ENCODE measurements around the gene TNFRSF21.

DNA sequence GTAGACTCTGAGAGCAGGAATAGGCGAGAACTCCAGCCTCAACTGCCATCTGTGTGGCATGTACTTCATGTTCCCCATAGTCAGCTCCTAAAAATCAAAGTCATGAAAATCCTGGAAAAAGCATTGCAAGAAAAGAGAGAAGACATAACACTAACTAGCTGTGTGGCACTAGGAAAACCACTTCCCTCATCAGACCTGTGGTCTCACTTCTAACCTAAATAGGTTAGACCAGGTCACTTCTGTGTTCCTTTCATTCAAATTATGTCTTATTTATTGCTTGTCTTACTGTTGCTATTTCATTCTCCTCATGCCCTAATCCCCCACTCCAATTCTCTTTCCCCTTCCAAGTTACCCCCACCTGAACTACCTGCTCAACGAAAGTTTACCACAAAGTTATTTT, 70.2 kb downstream of the TNFRSF21 start:
- TF ChIP-seq RFX5 (IDR thresholded peaks at IDR 0.05; ENCODE audit: low read depth, low read length) = no peak
- TF ChIP-seq, protein P1, sequence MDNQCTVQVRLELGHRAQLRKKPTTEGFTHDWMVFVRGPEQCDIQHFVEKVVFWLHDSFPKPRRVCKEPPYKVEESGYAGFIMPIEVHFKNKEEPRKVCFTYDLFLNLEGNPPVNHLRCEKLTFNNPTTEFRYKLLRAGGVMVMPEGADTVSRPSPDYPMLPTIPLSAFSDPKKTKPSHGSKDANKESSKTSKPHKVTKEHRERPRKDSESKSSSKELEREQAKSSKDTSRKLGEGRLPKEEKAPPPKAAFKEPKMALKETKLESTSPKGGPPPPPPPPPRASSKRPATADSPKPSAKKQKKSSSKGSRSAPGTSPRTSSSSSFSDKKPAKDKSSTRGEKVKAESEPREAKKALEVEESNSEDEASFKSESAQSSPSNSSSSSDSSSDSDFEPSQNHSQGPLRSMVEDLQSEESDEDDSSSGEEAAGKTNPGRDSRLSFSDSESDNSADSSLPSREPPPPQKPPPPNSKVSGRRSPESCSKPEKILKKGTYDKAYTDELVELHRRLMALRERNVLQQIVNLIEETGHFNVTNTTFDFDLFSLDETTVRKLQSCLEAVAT (IDR thresholded peaks at IDR 0.05) = no peak
- TF ChIP-seq, protein P2, sequence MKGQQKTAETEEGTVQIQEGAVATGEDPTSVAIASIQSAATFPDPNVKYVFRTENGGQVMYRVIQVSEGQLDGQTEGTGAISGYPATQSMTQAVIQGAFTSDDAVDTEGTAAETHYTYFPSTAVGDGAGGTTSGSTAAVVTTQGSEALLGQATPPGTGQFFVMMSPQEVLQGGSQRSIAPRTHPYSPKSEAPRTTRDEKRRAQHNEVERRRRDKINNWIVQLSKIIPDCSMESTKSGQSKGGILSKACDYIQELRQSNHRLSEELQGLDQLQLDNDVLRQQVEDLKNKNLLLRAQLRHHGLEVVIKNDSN (IDR thresholded peaks at IDR 0.05; ENCODE audit: borderline replicate concordance, extremely low read length, insufficient read depth, low read depth, low read length) = no peak
- TF ChIP-seq, protein P3, sequence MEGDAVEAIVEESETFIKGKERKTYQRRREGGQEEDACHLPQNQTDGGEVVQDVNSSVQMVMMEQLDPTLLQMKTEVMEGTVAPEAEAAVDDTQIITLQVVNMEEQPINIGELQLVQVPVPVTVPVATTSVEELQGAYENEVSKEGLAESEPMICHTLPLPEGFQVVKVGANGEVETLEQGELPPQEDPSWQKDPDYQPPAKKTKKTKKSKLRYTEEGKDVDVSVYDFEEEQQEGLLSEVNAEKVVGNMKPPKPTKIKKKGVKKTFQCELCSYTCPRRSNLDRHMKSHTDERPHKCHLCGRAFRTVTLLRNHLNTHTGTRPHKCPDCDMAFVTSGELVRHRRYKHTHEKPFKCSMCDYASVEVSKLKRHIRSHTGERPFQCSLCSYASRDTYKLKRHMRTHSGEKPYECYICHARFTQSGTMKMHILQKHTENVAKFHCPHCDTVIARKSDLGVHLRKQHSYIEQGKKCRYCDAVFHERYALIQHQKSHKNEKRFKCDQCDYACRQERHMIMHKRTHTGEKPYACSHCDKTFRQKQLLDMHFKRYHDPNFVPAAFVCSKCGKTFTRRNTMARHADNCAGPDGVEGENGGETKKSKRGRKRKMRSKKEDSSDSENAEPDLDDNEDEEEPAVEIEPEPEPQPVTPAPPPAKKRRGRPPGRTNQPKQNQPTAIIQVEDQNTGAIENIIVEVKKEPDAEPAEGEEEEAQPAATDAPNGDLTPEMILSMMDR (IDR thresholded peaks at IDR 0.05 in 2 of 3, conservative IDR thresholded peaks at IDR 0.05 in 1 of 3; ENCODE audit: control insufficient read depth in 2 of 3, extremely low read depth in 1 of 3, insufficient read depth in 1 of 3, low read depth in 3 of 3, low read length in 3 of 3) = no peak
- no peak for TF ChIP-seq PAX5 (IDR thresholded peaks at IDR 0.05; ENCODE audit: borderline replicate concordance, low read depth, low read length)
- TF ChIP-seq JUNB (IDR thresholded peaks at IDR 0.05) = no peak
- TF ChIP-seq RBBP5 (conservative IDR thresholded peaks at IDR 0.05) = no peak
- TF ChIP-seq, protein P4, sequence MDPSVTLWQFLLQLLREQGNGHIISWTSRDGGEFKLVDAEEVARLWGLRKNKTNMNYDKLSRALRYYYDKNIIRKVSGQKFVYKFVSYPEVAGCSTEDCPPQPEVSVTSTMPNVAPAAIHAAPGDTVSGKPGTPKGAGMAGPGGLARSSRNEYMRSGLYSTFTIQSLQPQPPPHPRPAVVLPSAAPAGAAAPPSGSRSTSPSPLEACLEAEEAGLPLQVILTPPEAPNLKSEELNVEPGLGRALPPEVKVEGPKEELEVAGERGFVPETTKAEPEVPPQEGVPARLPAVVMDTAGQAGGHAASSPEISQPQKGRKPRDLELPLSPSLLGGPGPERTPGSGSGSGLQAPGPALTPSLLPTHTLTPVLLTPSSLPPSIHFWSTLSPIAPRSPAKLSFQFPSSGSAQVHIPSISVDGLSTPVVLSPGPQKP (IDR thresholded peaks at IDR 0.05; ENCODE audit: low read depth, low read length) = no peak
- TF ChIP-seq BRCA1 (IDR thresholded peaks at IDR 0.05; ENCODE audit: low read depth, low read length) = no peak
- no peak for TF ChIP-seq RCOR1 (conservative IDR thresholded peaks at IDR 0.05; ENCODE audit: low read depth, low read length)
- TF ChIP-seq ESRRA (IDR thresholded peaks at IDR 0.05; ENCODE audit: low read length) = no peak
- TF ChIP-seq RAD51 (IDR thresholded peaks at IDR 0.05) = no peak
- TF ChIP-seq EZH2 (IDR thresholded peaks at IDR 0.05; ENCODE audit: borderline replicate concordance, control insufficient read depth, low read depth, low read length) = no peak
- no peak for TF ChIP-seq ZNF274 (IDR thresholded peaks at IDR 0.05; ENCODE audit: insufficient read depth, insufficient read length)
